ENCODE results near the gene GLRA1.
A peak's percentile ranks its signal among the peaks of the same experiment; 100 is the strongest.
"Not testable (repeated sequence)": the region's sequence is repeated elsewhere in the genome, so short reads cannot be mapped to it uniquely, and the experiment has no call there.

GLRA1 gene

DNA sequence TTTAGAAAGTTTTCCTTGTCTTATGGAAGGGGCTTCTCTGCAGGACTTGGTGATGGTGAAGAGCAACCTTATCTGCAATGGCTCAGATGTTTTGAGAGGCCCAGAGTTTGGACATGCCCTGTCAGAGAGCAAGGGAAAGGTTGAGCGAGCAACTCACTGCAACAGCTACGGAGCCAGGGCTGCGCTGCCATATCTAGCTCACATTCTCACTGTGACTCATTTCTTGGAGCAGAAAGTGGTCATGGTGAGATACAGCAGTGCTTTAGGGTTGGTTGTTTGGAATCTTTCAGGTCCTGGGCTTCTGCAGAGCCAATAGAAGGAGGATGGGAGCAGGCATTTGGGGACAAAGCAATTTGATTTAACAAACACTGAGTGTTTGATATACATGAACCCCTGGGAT lies 12.3 kb downstream of the GLRA1 start:
- ATAC-seq, result no peak

DNA sequence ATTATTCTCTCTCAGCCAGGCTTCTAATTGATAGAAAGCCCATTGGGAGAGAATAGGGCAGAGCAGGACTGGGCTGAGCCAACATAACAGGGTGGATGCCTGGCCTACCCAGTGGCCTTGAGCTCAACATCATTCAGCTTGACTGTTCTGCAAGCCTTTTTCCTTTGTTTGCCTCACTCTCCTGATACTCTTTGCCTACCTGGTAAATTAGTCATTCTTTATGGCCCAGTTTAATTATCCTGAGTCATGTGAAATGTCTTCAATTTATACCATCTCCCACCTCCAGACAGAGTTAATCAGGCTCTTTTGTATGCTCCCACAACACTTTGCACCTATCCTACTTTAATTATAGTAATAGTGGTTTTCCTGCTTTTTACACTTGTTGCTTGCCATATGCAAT lies 13.6 kb downstream of the GLRA1 start:
- ATAC-seq, result no peak

DNA sequence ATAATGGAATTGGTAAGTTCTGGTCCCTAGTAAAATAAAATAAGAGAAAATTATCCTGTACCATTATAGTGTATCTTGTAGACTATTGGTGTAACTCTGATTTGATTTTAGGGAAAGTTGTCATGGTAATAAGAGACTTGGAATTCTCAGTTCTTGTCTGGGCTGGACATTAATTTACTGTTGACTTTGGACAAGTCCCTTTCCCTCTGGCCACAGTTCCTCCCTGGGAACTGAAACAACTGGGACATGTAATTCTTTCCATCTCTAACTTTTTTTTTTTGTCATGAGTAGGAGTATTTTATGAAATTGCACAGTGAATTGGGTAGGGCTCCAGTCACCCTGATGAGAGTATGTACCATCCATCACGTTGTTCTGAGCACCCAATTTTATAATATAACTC lies 15.0 kb downstream of the GLRA1 start:
- no peak for ATAC-seq

DNA sequence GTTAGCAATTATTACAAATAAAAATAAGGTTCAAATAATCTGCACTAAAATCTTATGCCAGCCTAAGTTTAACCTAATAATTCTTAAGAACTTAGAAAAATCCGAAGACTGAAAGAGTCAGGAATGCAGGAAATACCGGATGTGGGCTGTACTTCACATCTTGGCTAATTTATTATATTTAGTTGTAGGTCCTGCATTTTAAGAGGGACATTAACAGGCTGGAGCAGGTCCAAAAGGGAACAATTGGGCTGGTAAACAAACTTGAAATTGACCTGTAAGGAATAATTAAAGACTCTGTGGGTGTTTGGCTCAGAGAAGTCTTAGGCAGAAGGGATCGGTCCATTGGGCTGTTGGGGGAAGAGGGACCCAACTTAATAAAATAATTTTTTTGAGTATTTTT lies 18.4 kb downstream of the GLRA1 start:
- ATAC-seq, result no peak

DNA sequence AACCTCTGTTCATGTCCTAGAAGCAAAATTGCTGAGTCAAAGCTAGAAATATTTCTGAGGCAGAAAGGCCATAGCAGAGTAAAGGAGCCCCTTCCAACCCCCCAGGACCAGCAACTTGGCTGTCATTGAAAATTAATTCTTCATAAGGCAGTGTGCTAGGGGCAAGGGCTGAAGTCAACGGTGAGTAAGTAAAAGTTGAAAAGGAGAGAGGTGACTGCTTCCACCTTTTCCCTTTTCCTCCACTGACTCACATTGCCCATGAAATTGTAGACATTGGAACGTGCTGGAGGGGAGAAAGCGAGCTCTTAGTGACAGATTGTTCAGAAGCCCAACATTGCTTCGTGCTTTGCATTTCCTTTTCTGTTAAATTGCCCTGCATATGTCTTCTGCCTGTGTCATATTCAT lies 19.1 kb downstream of the GLRA1 start:
- ATAC-seq, result no peak

DNA sequence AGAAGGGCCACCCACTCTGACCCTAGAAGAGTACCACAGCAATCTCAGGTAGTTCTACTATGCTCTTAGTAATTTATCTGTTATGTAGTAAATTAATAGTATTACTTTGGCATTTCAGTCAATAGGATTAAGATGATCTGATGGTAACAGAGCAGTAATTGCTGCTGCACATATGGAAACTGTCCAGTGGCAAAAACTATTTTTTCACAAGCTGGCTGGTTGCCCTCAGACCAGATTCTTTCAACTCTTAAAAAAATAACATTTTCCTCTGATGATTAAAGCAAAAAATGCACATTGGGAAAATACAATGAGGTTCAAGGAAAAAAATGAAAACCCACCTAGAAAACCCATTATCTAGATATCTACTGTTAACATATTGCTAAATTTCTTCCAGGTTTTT lies 19.7 kb downstream of the GLRA1 start:
- no peak for ATAC-seq

DNA sequence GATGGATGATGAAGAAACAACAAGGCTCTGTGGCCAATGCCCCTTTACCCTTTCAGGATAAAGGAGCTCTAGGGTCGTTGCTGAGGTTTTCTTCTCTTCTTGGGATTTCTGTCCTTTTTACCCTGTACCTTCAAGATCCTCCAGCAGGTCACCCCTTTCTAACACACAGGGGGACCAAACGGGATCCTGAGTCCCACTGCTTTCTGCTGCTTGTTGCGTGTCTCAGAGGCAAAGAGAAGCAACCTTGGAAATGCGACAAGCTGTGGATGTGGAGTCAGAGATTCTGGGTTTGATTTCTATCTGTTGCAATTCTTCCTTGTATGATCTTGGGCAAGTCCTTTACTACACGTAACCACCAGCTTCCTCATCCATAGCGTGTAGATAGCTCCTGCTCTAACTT lies 20.5 kb downstream of the GLRA1 start:
- ATAC-seq, result no peak

DNA sequence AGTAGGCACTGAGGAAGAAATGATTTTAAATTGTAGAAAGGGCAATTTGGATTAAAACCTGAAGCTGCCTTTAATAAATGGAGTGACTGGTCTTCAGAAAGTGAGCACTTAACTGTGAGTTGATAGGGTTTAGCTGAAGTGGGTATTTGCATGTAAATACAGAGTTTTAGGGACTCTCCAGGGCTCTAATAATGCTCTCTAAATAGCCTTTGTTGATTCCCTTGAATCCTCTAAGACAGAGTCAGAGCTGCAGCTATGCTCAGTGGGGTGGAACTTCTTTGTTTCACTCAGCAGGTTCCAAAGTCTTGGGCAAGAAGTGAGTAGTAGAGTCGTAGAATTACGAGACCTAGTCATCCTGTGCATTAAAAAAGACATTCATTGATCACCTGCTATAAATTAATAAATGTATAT lies 21.4 kb downstream of the GLRA1 start:
- peak in 1 of 2 donors; percentile 43 for ATAC-seq

DNA sequence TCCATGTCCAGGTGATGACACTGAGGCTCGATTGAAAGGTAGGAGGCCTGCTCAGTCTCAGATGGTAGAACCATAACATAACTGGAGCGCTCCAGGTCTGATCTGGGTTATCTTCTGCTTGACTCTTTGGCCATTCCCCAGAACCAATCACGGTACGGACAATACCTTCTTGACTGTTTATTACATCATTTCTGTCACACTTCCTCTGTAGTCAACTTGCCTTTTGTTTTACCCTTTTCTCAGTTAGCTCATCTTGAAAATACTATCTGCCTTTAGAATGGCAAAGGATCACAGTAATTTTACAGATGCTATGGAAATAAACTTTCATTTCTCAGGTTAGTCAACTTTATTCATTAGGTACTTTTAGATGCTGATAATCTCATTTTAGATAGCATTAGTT lies 22.4 kb downstream of the GLRA1 start:
- ATAC-seq, result no peak

DNA sequence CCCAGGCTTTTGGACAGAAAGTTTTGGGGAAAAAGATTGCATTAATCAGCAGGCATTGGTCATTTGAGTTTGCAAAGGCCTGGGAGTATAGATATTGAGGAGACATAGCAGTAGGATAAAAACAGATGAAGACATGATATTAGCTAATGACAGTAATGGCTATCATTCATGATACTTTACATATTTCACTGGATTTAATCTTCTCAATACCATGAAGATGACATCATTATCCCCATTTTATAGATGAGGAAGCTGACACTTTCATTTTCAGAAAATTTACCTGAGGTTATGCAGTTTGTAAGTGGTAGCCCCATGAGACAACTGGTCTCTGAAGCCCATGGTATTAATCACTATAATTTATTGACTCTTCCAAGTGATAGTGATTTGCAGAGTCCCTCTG lies 23.0 kb downstream of the GLRA1 start:
- ATAC-seq, result no peak

DNA sequence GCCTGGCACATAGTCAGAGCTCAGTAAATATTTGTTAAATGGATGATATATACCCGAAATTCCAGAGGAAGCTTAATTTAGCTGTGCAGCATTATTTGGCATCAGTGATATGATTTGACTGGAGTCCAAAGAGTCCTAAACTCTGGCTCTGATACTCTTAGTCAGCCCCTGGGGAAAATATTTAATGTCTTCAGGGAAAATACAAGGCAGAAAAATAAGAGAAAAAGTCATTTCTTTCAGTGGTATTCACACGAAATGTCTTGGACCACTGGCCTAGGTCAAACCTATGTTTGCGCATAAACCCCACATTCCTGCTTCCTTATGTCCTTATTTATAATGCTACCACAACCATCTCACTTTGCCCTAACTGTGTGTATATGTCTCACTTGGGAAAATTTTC lies 23.8 kb downstream of the GLRA1 start:
- ATAC-seq, result no peak

DNA sequence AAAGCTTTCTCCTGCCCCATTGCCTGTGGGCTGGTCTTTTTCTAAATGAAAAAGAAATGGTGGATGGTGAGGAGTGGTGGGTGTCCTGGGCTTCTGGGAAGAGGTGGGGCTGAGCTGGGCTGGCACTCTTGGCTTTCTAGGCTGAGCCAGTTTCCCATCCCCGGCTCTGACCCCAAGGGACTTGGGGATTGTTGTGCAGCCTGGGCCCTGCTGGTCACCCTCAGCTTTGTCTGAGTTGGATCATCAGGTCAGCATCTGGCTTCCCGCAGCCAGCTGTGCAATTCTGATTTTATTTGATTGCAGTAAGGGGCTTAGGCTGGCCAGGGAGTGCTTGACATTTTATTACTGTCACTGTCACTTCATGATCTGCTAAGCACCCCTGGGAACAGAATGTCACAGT lies 25.3 kb downstream of the GLRA1 start:
- ATAC-seq, result no peak

DNA sequence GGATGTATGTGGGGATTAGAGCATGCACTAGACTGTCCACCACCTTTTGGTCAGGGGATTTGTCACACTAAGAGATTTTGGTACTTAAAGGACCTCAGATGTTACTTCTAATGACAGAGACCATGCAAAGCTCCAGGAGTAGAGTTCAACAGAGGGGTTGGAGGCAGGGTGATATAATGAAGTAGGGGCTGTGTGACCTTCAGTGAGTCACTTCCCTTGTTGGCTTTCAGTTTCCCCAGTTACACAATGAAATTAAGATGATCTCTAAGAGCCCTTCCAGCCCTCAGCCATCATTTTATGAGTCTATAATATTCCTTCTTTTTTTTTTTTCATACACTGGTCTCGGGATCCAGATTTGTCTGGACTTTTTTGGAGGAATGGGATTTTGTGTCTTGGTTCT lies 26.8 kb downstream of the GLRA1 start:
- no peak for ATAC-seq

DNA sequence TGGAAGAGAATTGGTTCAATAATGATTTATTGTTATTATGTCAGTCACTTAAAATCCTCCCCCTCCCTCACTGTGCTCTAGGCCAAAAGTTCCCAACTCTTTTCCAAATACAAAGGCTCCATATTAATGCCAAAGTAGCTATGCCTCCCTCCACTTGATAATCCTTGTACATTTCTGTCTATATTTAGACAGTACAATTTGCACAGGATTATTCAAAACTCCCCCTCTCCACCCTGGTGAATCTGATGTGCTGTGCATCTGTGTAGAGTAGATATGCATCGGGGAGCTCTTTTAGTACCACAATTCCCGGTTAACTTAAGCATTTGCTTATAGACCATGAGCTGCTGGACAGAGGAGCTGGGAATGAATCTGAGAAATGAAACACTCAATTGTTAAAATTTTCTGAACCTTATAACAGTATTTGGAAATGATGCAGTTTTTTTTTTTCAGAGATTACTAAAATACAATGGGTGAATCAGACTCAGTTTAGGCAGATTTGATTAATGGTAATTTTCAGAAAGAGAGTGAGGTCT lies 27.6 kb downstream of the GLRA1 start:
- no peak for ATAC-seq

DNA sequence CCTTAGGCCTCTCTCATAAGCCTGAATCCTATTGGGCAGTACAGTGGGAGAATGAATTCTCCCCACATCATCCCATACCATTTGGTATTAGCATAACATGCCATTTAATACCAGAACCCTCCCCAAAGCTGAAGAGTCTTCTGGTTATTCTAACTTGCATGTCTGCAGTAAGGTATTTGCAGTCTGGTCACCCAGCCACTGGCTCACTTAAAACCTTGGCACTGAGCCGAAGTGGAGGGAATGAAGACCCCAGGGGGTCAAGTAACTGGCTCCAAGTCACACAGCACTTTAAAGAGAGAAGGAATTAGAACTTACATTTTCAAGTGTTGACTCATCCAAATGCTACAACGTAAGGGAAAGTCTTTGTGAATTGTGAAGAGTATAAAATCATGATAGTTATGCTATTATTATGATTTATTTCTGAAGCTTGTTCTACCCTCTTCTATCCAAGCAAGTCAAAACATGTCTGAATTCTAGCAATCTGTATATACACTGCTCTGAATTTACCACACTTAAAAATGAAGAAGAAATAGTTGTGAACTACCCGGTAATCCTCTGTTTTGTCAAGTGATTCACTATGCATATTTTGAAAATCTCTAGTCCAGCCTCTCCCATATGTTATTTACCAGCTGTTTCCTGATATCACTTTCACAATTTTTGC lies 28.5 kb downstream of the GLRA1 start:
- no peak for ATAC-seq

DNA sequence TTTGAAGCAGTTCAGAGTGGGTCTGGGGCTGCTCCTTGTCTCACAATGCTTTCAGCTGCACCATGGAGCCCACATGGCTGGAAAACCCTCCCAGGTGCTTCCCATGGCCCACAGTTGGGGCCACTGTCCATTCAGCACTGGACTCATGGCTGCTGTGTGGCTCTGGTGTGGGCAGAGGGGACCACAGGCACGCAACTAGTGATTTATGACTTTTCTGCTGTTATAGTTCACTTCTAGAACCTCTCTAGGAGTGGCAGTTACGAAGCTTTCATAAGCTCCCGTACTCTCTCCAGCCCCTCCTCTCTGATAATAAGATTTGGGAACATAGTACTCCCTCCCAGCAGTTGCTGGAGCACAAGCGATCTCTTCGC lies 29.0 kb downstream of the GLRA1 start:
- no peak for ATAC-seq

DNA sequence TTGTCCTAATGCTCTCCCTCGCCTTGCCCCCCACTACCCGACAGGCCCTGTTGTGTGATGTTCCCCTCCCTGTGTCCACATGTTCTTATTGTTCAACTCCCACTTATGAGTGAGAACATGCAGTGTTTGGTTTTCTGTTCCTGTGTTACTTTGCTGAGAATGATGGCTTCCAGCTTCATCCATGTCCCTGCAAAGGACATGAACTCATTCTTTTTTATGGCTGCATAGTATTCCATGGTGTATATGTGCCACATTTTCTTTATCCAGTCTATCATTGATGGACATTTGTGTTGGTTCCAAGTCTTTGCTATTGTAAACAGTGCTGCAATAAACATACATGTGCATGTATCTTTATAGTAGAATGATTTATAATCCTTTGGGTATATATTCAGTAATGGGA lies 31.2 kb downstream of the GLRA1 start:
- ATAC-seq, result not testable (repeated sequence)

DNA sequence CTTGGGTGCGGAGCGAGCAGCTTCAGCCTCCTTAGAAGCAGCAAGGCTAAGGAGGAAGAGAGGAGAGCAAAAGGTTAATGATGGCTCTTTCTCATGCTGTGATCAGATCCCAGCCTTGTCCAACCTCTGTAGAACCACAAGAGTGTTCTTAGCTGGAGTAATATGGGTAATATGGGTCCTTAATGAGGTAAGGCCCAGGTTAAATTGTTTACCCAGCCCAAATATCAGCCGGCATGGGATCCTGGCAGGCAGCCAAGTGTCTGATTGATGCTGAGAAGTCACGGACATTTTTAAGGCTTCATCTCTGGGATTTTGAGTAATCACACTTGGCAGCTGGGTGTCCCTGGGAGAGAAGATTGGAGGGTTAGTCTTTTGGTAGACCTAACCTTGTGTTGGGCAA lies 32.3 kb downstream of the GLRA1 start:
- ATAC-seq, result no peak

DNA sequence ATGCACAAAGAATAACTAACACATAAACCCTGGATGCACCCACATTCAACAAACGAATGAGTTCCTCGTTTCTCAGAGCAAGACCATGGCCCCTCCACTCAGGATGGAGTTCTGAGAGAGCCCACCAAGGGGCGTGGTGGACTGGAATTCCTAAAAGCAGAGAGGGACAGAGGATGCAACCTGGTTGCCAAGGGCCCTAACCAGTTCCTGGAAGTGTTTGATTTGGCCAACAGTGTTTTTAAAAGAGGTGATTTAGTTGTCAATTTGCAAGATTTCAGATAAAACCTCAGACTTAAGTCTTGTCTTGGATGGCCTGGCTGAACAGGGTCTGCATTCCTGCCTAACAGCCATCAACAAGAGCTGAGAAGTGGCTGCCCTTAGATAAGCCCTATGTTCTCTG lies 34.4 kb downstream of the GLRA1 start:
- ATAC-seq, result no peak

DNA sequence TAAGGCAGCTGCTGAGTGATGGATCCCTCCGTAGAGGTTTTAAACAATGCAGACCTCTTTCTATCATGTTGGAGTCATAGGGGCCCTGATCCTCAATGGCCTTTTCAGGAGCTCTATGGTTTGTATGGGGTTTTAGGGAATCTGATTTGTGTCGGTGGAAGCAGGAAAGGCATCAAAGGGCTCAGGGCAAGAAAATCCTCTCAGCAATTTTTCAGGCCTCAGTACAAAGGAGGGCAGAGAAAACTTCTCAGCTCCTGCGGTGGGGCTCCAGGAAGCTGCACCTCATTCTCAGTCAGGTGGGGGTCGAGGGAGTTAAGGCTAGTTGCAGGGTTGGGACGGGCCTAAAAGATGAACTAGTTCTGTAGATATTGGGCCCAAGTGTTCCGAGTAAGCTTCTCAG lies 35.0 kb downstream of the GLRA1 start:
- no peak for ATAC-seq

DNA sequence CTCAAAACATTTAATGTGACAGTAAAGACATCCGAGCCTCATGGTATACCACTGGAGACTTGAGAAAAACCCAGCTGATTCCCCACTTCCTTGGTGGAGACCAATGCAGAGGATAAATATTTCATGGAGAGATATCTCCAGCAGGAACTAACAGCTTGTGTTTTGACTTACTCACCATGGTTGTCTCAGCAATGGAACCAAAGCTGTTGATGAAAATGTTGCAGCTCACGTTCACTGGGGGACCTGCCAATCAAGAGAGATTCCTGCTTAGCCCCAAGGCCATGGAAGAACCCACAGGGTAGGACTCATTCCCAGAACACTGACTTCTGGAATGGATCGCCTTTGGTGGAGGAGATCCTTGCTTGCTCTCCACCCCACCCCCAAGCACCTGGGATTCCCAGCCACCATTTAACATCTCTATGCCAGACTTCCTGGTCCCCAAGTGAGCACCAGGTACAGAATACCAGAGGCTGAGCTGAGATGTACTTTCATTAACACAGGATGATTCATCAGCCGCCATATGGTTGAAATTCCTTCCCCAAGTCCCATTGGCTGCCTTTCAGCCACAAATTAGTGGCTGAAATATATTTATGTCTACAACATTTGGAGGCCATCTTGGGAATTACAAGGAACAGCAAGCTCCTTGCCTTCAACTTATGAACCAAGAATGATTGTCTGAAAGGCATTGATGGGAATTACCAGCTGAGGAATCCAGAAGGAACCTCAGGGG lies 37.9 kb downstream of the GLRA1 start:
- no peak for ATAC-seq

DNA sequence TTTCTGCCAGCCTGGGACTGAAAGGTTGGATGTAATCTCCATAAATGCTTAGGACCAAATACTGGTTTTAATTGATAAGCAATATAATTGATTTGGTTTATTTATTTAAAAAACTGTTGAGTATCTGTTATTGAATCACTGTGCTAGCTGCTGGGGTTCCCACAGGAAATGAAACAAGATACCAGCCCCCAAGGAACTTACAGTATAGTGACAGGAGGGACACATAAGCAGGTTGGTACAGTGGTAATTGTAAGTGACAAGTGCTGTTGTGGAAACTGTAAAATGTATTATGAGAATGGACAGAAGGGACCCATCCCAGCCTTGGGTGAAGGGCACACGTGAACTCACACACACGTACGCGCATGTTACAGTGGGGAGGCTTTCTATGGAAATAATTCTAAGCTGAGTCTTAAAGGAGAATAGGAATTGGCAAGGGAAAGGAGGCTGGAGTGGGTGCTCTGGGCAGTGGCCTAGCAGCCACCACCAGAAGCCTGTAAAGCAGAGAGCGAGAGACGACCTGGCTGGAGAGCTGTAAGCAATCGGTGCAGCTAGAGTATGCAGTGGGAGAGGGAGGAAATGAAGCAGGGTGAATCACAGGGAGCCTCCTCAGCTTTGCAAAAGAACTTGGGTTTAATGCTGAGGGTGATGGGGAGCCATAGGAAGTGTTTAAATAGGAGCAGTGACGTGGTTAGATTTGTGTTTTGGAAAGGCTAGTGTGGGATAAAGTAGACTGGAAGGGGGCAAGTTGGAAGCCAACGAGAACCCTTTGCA lies 39.3 kb downstream of the GLRA1 start:
- ATAC-seq, result no peak

DNA sequence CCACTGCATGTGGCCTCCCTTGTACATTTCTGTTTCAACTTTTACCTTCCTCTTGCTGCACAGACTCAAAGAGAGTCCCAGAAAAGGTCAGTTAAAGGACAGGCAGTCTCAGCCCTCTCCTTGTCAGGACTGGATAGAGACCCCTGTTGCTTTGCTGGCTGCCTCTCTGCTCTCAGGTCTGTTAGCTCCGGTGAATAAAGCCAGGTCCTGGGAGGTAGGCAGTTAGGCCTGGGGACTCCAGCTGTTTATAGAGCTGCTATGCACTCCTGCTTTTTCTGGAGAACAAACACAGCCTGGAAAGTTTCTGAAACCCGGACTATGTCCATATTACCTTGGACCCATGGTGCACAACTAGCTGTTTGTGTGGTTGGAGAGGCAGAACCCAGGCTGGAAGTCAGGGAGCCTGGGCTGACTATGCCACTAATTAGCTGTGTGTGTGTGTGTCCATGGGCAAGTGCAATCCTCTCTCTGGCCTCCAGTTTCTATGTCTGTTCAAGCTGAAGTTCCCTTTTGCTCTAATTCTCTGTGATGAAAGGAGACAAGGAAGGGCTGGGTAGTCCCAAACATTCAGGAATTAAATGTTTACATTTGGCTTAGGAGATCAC lies 42.9 kb downstream of the GLRA1 start:
- no peak for ATAC-seq
